GM12878 (cell line): ENCODE results near the gene RFTN2.
A peak's percentile ranks its signal among the peaks of the same experiment; 100 is the strongest.

ENCODE experiments used
- CEBPB ChIP-seq, 2 experiments: fragments of 150-350 bp in 1 of 2; IDR thresholded peaks; 2 replicates each; pipeline ENCODE4 v1.6.1; 2012 to 2014; ENCODE audit warnings: low read depth in 2 of 2, low read length in 2 of 2, borderline replicate concordance in 1 of 2, inconsistent platforms in 1 of 2
- ESRRA ChIP-seq: IDR thresholded peaks from 2 replicates; pipeline ENCODE4 v1.6.1; 2012; ENCODE audit warnings: mild to moderate bottlenecking, low read length, improper control_type of control experiment
- EZH2 ChIP-seq: IDR thresholded peaks from 2 replicates; pipeline ENCODE4 v1.6.1; 2012; ENCODE audit warnings: low read depth, mild to moderate bottlenecking, control low read depth, inconsistent platforms, low read length, borderline replicate concordance; ENCODE audit not compliant: control insufficient read depth
- IRF4 ChIP-seq: IDR thresholded peaks from 2 replicates; pipeline ENCODE4 v1.6.1; 2011; ENCODE audit warnings: low read depth, low read length
- POLR2A ChIP-seq: IDR thresholded peaks from 2 replicates; pipeline ENCODE4 v1.6.1; 2011; ENCODE audit warnings: low read depth, mild to moderate bottlenecking, low read length
- SP1 ChIP-seq: IDR thresholded peaks from one replicate; pipeline ENCODE4 v1.6.1; 2011; ENCODE audit warnings: low read depth, low read length
- STAT3 ChIP-seq: IDR thresholded peaks from 2 replicates; pipeline ENCODE4 v1.6.1; 2011; ENCODE audit warnings: low read depth, low read length, improper control_type of control experiment
- YY1 ChIP-seq: IDR thresholded peaks from 2 replicates; pipeline ENCODE4 v1.6.1; 2011; ENCODE audit warnings: low read depth, mild to moderate bottlenecking, low read length
- ZBED1 ChIP-seq: IDR thresholded peaks from 2 replicates; pipeline ENCODE4 v1.6.1; 2016; ENCODE audit warnings: borderline replicate concordance
- TF ChIP-seq, protein P1 (sequence below), 3 experiments: IDR thresholded peaks in 2 of 3; conservative IDR thresholded peaks in 1 of 3; 2 replicates each; pipeline ENCODE4 v1.5.1; 2011; ENCODE audit warnings: low read depth in 3 of 3, low read length in 3 of 3, mild to moderate bottlenecking in 3 of 3, control low read depth in 2 of 3, moderate library complexity in 2 of 3, inconsistent platforms in 1 of 3, mixed read lengths in 1 of 3; ENCODE audit not compliant: control insufficient read depth in 2 of 3, insufficient read depth in 1 of 3; ENCODE audit errors: extremely low read depth in 1 of 3
- TF ChIP-seq, protein P2 (sequence below): fragments of 450-650 bp; IDR thresholded peaks from 2 replicates; pipeline ENCODE4 v1.6.1; 2016; ENCODE audit warnings: mild to moderate bottlenecking, moderate library complexity, borderline replicate concordance

DNA sequence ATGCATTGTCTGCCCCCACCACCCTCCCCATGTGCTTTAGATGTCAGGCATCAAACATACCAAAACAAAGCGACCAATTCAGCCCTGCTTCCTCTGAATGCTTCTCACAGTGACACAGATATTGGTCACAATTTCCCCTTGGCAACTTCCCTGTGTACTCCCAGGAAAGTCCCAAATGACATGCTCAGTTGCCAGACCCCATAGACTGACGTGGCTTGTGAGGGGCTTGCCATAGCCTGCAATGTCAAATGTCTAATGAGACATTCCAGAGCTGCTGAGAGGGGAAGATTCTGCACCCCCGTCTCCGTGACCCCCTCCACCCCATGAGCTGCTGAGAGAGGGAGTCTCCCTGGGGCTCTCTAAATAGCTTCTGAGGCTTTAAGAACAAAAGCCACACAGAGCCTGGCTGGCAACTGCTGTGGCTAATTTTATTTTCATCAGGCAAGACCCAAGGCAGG, 47.3 kb downstream of the RFTN2 start:
- TF ChIP-seq, protein P1, sequence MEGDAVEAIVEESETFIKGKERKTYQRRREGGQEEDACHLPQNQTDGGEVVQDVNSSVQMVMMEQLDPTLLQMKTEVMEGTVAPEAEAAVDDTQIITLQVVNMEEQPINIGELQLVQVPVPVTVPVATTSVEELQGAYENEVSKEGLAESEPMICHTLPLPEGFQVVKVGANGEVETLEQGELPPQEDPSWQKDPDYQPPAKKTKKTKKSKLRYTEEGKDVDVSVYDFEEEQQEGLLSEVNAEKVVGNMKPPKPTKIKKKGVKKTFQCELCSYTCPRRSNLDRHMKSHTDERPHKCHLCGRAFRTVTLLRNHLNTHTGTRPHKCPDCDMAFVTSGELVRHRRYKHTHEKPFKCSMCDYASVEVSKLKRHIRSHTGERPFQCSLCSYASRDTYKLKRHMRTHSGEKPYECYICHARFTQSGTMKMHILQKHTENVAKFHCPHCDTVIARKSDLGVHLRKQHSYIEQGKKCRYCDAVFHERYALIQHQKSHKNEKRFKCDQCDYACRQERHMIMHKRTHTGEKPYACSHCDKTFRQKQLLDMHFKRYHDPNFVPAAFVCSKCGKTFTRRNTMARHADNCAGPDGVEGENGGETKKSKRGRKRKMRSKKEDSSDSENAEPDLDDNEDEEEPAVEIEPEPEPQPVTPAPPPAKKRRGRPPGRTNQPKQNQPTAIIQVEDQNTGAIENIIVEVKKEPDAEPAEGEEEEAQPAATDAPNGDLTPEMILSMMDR (IDR thresholded peaks at IDR 0.05 in 2 of 3, conservative IDR thresholded peaks at IDR 0.05 in 1 of 3; ENCODE audit: control insufficient read depth in 2 of 3, extremely low read depth in 1 of 3, insufficient read depth in 1 of 3, low read depth in 3 of 3, low read length in 3 of 3), result no peak
- TF ChIP-seq EZH2 (no peak), POLR2A (no peak), YY1 (no peak), STAT3 (no peak), ESRRA (no peak), IRF4 (no peak), CEBPB (IDR thresholded peaks at IDR 0.05; ENCODE audit: borderline replicate concordance in 1 of 2, low read depth in 2 of 2, low read length in 2 of 2) (no peak), SP1 (no peak), ZBED1 (peak; percentile 50; the same call in 1 of the 2 replicates)
- TF ChIP-seq, protein P2, sequence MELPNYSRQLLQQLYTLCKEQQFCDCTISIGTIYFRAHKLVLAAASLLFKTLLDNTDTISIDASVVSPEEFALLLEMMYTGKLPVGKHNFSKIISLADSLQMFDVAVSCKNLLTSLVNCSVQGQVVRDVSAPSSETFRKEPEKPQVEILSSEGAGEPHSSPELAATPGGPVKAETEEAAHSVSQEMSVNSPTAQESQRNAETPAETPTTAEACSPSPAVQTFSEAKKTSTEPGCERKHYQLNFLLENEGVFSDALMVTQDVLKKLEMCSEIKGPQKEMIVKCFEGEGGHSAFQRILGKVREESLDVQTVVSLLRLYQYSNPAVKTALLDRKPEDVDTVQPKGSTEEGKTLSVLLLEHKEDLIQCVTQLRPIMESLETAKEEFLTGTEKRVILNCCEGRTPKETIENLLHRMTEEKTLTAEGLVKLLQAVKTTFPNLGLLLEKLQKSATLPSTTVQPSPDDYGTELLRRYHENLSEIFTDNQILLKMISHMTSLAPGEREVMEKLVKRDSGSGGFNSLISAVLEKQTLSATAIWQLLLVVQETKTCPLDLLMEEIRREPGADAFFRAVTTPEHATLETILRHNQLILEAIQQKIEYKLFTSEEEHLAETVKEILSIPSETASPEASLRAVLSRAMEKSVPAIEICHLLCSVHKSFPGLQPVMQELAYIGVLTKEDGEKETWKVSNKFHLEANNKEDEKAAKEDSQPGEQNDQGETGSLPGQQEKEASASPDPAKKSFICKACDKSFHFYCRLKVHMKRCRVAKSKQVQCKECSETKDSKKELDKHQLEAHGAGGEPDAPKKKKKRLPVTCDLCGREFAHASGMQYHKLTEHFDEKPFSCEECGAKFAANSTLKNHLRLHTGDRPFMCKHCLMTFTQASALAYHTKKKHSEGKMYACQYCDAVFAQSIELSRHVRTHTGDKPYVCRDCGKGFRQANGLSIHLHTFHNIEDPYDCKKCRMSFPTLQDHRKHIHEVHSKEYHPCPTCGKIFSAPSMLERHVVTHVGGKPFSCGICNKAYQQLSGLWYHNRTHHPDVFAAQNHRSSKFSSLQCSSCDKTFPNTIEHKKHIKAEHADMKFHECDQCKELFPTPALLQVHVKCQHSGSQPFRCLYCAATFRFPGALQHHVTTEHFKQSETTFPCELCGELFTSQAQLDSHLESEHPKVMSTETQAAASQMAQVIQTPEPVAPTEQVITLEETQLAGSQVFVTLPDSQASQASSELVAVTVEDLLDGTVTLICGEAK, result no peak
